HG03571 (cell line): ENCODE results near the gene DCPS.
"Not testable (repeated sequence)": the region's sequence is repeated elsewhere in the genome, so short reads cannot be mapped to it uniquely, and the experiment has no call there.

Experiments
- ATAC-seq: cut with Tn5 transposase; IDR thresholded peaks from one replicate; pipeline ENCODE4 v1.9.1; 2021; ENCODE audit not compliant: unreplicated experiment

DCPS gene

DNA sequence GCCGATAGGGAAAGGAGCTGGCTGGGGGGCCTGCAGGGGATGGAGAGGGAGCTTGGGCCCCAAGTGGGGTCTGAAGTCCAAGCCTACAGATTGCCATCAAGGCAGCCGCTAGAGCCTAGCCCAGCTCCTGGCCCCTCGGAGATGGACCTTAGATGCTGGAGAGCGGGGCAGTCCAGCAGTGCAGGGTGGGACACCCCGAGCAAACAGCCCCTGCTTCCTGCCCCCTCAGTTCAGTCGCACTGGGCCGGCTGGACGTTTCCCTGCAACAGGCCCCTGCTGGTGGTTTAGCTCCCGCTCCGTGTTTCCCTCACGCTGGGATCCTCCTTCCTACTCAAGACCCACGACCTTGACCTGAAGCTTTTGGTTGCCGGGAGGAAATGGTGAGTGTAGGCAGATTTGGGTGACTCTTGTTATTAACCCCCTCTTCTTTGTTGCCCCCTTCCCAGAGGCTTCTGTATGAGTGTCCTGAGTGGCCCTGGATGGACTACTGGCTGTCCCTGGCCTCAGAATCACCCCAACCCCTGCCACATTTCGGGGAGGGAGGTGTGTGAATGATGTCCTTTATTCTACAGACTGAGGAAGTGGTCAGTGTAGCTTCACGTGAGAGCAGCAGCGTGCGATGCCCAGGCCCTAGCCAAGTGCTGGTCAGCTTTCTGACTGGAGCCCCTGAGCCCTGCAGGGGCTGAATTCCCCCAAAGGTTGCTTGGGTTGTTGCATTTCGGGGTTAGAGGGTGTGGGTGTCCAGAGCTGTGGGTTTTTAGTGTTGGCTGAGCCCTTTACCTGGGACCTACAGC, 54.3 kb downstream of the DCPS start:
- no peak for ATAC-seq

- no peak for ATAC-seq
Measured at GRCh38 chr11:126358763-126359160, 54.9 kb downstream of the DCPS start.

GRCh38 chr11:126359431-126360048, 55.7 kb downstream of the DCPS start:
- no peak for ATAC-seq

GRCh38 chr11:126360049-126360446, 56.2 kb downstream of the DCPS start:
- ATAC-seq, result no peak

DNA sequence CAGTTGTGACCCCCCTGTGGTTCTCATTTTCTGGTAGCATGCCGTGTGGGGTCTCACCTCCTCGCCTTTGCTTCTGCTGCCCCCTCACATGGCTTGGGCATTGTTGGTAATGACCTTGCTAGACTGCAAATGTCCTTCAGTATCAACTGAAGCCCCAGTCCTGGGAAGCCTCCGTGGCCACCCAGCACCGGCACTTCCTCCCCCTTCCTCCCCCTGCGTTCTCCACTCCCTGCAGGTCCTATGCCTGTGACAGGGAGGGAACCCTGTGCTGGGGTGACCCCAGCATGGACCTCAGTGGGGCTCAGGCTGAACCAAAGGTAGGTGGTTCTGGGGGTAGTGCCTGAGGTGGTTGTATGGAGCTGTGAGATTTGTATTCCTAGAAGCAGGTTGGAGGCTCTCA, 57.5 kb downstream of the DCPS start:
- ATAC-seq, result no peak

DNA sequence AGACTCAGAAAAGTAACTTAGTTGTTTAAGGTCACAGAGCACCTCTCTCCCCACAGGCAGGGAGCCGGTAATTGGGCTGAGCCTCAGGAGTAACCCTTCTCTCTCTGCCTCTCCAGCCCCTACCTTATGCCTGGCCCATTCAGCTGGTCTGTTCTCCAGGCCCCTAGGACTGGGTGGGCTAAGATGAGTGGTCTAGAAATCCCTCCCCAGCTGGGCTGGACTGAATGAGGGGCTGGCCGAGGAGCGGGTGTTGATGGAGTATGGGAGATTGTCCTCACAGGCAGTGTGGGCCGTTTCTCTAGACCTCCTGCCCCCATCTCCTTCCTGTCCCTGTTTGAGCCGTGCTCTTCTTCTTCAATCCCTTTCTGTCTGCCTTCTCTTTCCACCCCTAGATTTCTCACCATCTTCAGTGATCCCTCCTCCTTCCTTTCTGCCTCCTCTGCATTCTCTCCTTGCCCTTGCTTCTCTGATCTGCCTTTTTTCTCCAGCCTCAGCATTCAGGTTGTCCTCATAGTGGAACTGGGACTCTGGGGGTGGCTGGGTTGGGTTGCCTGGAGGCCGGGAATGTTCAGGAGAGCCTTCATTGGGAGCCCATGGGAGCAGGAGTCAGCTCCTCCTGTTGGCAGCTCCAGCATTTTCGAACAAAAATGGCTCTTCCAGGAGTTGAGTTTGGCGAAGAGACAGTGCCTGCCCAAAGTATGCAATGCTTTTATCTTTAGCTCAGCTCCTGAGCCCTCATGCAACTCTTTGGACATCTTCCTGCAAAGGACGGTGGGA, 59.2 kb downstream of the DCPS start:
- no peak for ATAC-seq

DNA sequence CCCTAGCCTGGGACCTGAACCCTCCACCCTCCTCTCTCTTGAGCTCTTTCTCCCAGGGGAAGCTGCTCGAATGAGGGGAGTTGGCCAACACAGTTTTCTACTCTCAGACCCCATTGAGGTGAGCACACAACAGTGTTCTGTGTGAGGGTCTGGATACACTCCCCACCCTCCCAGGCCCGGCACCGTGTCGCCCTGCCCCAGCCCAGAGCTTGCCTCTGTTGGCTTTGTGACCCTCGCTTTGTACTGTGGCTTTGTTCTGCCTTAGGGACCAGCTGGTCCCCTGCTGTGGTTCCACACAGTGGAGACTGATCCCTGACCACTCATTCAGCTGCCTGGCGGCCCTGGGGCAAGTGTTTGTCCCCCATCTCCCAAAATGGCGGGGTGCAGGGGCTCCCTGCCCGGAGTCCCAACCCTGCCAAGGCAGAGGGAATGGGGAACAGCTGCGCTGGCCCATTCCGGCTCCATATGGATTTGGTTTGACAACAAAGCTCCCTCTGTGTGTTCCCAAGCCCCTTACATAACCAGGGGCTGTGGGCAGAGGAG, 59.9 kb downstream of the DCPS start:
- ATAC-seq, result no peak

DNA sequence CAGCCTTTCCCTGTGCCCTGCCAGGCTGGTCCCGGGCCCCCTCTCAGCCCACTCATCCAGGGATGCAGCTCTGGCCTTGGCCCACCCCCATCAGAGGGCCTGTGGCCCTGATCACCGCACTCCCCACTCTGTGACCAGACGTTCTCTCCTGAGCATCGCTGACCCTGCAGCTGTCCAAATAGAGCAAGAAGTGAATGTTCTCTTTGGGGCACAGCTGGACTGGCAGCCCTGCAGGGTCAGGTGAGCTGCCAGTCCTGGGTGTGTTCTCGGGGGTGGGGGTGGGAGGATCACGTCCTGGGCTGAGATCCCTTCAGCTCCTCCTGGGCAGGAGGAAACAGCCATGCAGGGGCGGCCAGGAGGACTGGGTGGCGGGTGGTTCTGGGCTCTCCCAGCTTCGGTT, 60.9 kb downstream of the DCPS start:
- ATAC-seq, result not testable (repeated sequence)

DNA sequence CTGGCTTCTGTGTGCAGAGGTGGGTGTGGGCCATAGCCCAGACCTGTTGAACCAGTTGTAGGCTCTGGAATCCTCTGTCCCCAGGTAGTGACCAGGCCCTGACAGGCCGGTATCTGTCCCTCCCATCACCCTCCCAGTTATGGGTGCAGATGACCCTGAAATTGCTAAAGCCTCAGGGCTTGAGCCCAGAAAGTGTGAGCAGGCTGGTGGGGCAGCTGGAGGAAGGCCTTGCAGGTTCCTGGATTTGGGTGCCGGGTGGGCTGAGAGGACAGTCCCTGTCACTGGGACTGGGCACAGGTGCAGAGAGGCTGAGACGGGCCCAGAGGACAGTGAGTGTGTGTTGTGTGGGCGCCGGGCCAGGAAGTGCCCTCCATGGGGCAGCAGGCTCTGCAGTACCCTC, 61.6 kb downstream of the DCPS start:
- not testable (repeated sequence) for ATAC-seq

DNA sequence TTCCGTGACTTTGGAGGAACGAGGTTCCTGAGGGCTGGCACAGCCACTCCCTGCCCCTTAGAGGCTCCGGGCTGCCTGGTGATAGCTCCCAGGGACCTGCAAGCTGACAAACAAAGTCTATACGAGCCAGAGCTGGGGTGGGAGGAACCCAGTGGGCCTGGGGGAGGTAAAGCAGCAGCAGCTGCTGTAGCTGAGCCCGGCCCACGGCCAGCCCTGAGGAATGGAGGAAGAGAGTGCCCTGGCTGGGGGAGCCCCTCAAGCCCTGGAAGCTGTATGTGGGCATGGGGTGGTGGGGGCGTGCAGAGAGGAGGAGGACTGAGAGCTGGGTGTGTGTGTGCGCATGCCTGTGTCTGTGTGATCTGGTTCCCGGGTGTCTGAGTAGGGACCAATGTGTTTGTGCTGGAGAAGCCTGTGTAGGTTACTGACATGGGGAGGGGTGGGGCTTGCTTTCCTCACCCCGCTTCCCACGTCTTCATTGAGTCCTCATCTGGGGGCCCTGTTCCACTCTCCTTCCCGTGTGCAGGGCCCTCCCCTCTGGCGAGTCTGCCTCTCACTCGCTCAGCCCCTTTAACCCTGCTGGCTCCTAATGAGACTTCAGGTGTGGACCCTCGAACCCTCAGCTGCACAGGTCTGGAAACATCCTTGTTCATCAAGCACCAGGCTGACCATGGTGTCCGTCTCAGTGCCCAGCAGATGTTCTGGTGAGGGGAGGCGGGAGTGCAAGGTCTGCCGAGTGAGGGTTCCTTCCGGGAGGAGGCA, 62.4 kb downstream of the DCPS start:
- no peak for ATAC-seq

DNA sequence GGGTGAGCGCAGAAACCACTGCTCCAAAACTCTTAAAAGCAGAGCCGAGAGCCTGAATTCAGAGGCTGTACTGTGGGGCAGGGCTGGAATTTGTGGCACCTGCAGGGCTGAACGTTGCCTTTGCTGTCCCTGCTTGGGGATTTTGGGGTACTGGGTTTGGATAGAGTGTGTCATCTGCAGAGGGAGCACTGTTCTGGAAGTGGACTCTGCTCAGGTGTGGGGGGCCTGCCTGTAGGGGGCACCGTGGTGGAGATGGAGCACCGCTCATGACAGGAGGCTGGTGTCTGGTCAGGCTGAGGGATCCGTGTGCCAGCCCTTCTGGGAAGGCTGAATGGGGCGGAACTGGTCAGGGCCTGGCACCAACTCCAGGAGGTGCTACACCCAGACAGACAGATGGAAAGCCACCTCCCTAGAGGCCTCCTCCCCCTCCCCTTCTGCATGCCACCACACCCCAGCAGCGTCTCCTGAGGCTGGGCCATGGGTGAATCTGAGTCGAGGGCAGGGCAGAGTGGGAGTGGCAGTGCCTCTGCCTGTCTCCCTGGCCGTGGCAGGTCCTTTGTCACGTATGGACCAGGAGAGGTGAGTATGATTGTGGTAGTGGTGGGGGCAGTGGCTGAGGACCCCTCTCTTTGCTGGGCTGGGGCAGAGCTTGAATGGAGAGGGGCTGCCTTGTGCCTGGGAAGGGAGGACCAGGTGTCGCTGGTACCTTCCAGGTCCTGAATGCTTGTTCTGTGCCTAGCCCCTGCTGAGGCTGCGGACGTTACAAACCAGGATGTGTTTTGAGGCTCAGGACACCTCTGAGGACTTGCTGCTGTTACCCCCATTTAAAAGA, 63.2 kb downstream of the DCPS start:
- ATAC-seq, result not testable (repeated sequence)

DNA sequence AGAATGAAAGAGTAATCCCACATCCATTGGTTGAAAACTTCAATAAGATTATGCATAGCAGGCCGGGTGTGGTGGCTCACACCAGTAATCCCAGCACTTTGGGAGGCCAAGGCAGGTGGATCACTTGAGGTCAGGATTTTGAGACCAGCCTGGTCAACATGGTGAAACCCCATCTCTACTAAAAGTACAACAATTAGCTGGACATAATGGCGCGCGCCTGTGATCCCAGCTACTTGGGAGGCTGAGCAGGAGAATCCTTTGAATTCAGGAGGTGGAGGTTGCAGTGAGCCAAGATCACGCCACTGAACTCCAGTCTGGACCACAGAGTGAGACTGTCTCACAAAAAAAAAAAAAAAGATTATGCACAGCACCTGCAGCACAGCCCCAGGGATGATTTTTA, 63.9 kb downstream of the DCPS start:
- not testable (repeated sequence) for ATAC-seq

- ATAC-seq, result not testable (repeated sequence)
Measured at GRCh38 chr11:126368336-126369119, 64.7 kb downstream of the DCPS start.

DNA sequence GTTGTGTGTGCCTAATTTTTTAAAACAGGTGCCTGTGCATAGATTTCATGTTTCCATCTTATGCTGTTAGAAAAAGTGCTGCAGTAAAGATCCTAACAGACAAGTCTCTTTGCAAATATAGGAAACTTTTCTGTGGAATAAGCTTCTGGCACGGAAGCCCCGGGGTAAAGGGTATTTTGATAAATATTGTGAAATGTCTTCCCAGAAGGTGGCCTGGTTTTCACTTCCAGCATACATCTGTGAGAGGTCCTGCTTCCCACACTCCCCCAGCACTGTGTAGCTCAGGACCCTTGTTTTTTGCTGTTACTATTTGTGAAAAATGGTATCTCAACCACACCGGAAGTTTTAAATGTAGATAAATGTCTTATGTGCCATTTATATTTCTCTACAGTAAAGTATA, 66.2 kb downstream of the DCPS start:
- no peak for ATAC-seq

- ATAC-seq, result no peak
Measured at GRCh38 chr11:126371595-126371994, 67.7 kb downstream of the DCPS start.

GRCh38 chr11:126373389-126374066, 69.7 kb downstream of the DCPS start:
- not testable (repeated sequence) for ATAC-seq

GRCh38 chr11:126374562-126375300, 70.9 kb downstream of the DCPS start:
- not testable (repeated sequence) for ATAC-seq

DNA sequence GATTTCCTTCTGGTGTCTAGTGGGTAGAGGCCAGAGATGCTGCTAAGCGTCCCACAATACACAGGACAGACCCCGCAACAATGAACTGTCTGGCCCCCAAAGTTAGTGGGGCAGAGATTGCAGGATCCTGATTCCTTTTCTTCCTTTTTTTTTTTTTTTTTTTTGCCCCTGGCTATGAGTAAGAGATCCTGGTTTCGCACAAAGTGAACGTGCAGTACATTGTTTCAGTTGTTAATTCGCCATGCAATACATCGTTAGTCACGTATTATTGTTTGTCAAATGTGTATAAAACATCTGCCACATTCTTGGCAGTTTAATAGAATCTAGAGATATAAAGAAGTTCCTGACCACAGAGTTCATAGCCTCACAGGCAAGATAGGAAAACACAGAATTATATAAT, 71.9 kb downstream of the DCPS start:
- no peak for ATAC-seq
